ENCODE measurements around the gene POLD2. TPM values are rescaled to one million over a fixed set of nuclear protein-coding genes. Genes with fewer than 3 reads are reported as not detected.

The POLD2 gene
- total RNA-seq, 1 donor from 2014 or later, result 232 TPM

- Histone ChIP-seq H3K9ac (no peak overlapping the region), H3K79me2 (ENCODE audit: low read depth) (no peaks in the 10 kb centered on the region), H3K4me3 (no peak overlapping the region), H3F3A (ENCODE audit: low read depth) (peaks cover 5% of the 10 kb centered on the region), H3K4me2 (no peak overlapping the region), H3K27me3 (peaks cover 40% of the 10 kb centered on the region), H3K36me3 (no peaks in the 10 kb centered on the region), H2AFZ (replicated peaks) (no peak overlapping the region), H3K9me3 (ENCODE audit: low read depth) (no peaks in the 10 kb centered on the region), H4K20me1 (ENCODE audit: low read depth) (peaks cover 3% of the 10 kb centered on the region), H3K27ac (no peak overlapping the region), H3K4me1 (no peaks in the 10 kb centered on the region)
- Mint-ChIP-seq H3K4me1 (peaks cover 29% of the 10 kb centered on the region), H3K27ac (peak overlapping the region; percentile 83), H3K36me3 (no peaks in the 10 kb centered on the region), H3K27me3 (ENCODE audit: insufficient read depth, low read depth) (peaks cover 10% of the 10 kb centered on the region), H3K4me3 (no peak overlapping the region), H3K9me3 (no peaks in the 10 kb centered on the region)
- TF ChIP-seq CTCF (IDR thresholded peaks at IDR 0.05) (no peak), EZH2phosphoT487 (IDR thresholded peaks at IDR 0.05) (no peak), EZH2 (IDR thresholded peaks at IDR 0.05) (no peak)
- DNase-seq (ENCODE audit: low spot score), result no peak
These were observed 22.7 kb downstream of the POLD2 start for GRCh38 chr7:44100458-44101302.

GRCh38 chr7:44099669-44100068, 23.7 kb downstream of the POLD2 start:
- Histone ChIP-seq H3K4me3 (no peak overlapping the region), H3K9me3 (ENCODE audit: low read depth) (no peaks in the 10 kb centered on the region), H3K79me2 (ENCODE audit: low read depth) (no peaks in the 10 kb centered on the region), H3K4me2 (no peak overlapping the region), H3K27ac (no peak overlapping the region), H3K27me3 (peaks cover 30% of the 10 kb centered on the region), H3K36me3 (no peaks in the 10 kb centered on the region), H3K9ac (no peak overlapping the region), H2AFZ (replicated peaks) (no peak overlapping the region), H3K4me1 (no peaks in the 10 kb centered on the region), H3F3A (ENCODE audit: low read depth) (peaks cover 3% of the 10 kb centered on the region), H4K20me1 (ENCODE audit: low read depth) (no peaks in the 10 kb centered on the region)
- H3K4me3 Mint-ChIP-seq, result peak overlapping the region; percentile 41
- H3K36me3 Mint-ChIP-seq, result no peaks in the 10 kb centered on the region
- peaks cover 23% of the 10 kb centered on the region for H3K4me1 Mint-ChIP-seq
- H3K9me3 Mint-ChIP-seq, result no peaks in the 10 kb centered on the region
- peak overlapping the region; percentile 57 for H3K27ac Mint-ChIP-seq
- H3K27me3 Mint-ChIP-seq (ENCODE audit: insufficient read depth, low read depth), result peaks cover 8% of the 10 kb centered on the region
- no peak for TF ChIP-seq CTCF (IDR thresholded peaks at IDR 0.05)
- no peak for DNase-seq (ENCODE audit: low spot score)

GRCh38 chr7:44098092-44099068, 25.0 kb downstream of the POLD2 start:
- H2AFZ ChIP-seq (replicated peaks), result no peak overlapping the region
- H3K4me3 ChIP-seq, result no peak overlapping the region
- H3K4me1 ChIP-seq, result no peaks in the 10 kb centered on the region
- no peaks in the 10 kb centered on the region for H3K79me2 ChIP-seq (ENCODE audit: low read depth)
- H4K20me1 ChIP-seq (ENCODE audit: low read depth), result no peaks in the 10 kb centered on the region
- Mint-ChIP-seq H3K36me3 (no peaks in the 10 kb centered on the region), H3K27ac (no peak overlapping the region), H3K9me3 (no peaks in the 10 kb centered on the region), H3K4me1 (peaks cover 22% of the 10 kb centered on the region), H3K27me3 (ENCODE audit: insufficient read depth, low read depth) (peaks cover 7% of the 10 kb centered on the region), H3K4me3 (no peak overlapping the region)
- H3K27ac ChIP-seq, result no peak overlapping the region
- H3F3A ChIP-seq (ENCODE audit: low read depth), result no peaks in the 10 kb centered on the region
- H3K36me3 ChIP-seq, result no peaks in the 10 kb centered on the region
- H3K9ac ChIP-seq, result no peak overlapping the region
- H3K4me2 ChIP-seq, result no peak overlapping the region
- DNase-seq (ENCODE audit: low spot score), result no peak
- TF ChIP-seq EZH2 (IDR thresholded peaks at IDR 0.05) (no peak), CTCF (IDR thresholded peaks at IDR 0.05) (no peak), EZH2phosphoT487 (IDR thresholded peaks at IDR 0.05) (no peak)
- peaks cover 17% of the 10 kb centered on the region for H3K27me3 ChIP-seq
- H3K9me3 ChIP-seq (ENCODE audit: low read depth), result no peaks in the 10 kb centered on the region

Data from neural progenitor cell (in vitro differentiated cells).